VCaP (cell line): Measurements from ENCODE around the gene RIPOR3.
A peak's percentile ranks its signal among the peaks of the same experiment; 100 is the strongest.

Source experiments
- H3K27ac ChIP-seq: fragments of 450-650 bp; 2 replicates; pipeline ENCODE4 v1.5.1; 2017
- CTCF ChIP-seq: fragments of 450-650 bp; conservative IDR thresholded peaks from 2 replicates; pipeline ENCODE4 v1.5.1; 2017; ENCODE audit warnings: mild to moderate bottlenecking, moderate library complexity

The RIPOR3 gene

GRCh38 chr20:50690650-50691572 lies at the start of gene RIPOR3:
Gene RIPOR3, minus strand, starts transcription at chr20:50691542. Its CDS starts 414 bp downstream, at chr20:50691128.
- TF ChIP-seq CTCF = no peak
- H3K27ac ChIP-seq = peak within 1 kb of the TSS; percentile 22; the same call in 1 of the 2 replicates

GRCh38 chr20:50737352-50737751 lies 46.0 kb upstream of the RIPOR3 start:
- no peak overlapping the region for H3K27ac ChIP-seq
- TF ChIP-seq CTCF = no peak

- peak overlapping the region; percentile 0; the same call in 1 of the 2 replicates for H3K27ac ChIP-seq
- TF ChIP-seq CTCF = no peak
Measured at GRCh38 chr20:50735813-50736212, 44.5 kb upstream of the RIPOR3 start.

- peak overlapping the region; percentile 0; the same call in 1 of the 2 replicates for H3K27ac ChIP-seq
- no peak for TF ChIP-seq CTCF
Measured at GRCh38 chr20:50734730-50735679, 43.7 kb upstream of the RIPOR3 start.

- no peak for TF ChIP-seq CTCF
- peak overlapping the region; percentile 96; the same call in 1 of the 2 replicates for H3K27ac ChIP-seq
Measured at GRCh38 chr20:50733644-50734349, 42.5 kb upstream of the RIPOR3 start.

- TF ChIP-seq CTCF = no peak
- H3K27ac ChIP-seq = peak overlapping the region; percentile 96
Measured at GRCh38 chr20:50731930-50732690, 40.8 kb upstream of the RIPOR3 start.
